T-helper 2 cell treated with Interferon-gamma antibody and Interleukin-4, amounts not matched to agents 100 ng/mL and 5 ng/mL, for 36 hours (primary cell): ENCODE results near the gene C1orf216. TPM values are rescaled to one million over a fixed set of nuclear protein-coding genes. Genes with fewer than 3 reads are reported as not detected.

Experiments
- intact Hi-C: fragments of 100-400 bp; cut with micrococcal nuclease; formaldehyde crosslinking; loops from one replicate; pipeline ENCODE4 v1.15.1; 2023
- total RNA-seq: library from RNA; stranded (reverse); gene quantifications from 2 replicates; pipeline ENCODE4 v1.2.3, GENCODE V29; 2022

C1orf216 gene, protein sequence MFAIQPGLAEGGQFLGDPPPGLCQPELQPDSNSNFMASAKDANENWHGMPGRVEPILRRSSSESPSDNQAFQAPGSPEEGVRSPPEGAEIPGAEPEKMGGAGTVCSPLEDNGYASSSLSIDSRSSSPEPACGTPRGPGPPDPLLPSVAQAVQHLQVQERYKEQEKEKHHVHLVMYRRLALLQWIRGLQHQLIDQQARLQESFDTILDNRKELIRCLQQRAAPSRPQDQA
- 15.8 and 16.5 TPM in 2 replicates for total RNA-seq

DNA sequence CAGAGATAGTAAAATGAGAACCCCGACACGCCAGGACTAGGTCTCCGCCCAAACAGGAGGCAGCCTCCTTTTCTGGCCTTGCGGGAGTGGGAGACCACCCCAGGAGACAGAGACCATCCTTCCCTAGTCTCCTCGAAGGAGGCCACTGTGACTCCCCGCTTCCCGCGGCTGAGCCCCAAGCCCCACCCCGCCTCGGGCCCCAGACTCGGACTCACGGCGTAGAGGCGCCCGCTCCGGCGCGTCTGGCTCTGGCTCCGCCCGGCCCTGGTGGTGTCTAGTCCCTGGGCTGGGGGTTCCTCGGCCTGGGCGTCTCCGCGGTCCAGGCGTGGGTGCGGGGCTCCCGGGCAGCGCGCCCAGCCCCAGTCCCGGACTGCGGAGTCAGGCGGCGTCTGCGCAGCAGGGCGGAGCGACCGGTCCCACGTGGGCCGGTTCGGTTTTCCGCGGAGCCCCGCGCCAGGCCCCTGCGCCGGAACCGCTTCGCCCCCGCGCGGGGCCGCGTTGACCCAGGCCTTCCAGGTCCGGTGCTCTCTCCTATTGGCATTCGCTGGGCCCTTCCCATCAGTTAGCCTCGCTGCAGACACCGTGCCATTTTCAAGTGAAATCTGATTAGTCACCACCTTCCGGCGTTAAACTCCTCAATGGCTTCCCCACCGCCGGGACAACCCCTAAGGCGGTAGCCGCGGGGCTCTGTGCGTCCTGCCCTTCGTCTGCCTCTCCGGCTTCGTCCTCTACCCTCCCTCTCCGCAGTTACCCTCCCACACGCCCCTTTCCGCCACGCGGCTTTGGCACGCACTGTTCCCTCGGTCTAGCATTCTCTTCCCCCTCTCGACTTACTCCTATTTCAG, at the start of gene C1orf216:
Gene C1orf216, minus strand, starts transcription at position 393 of the 845 bp plus-strand sequence. CDS start 2,563 bp downstream, outside the sequence.
- intact Hi-C loops, result loop anchor here (2.0 to 10.0 kb wide), 2 partner anchors 52 to 264 kb away; no protein-coding TSS in a partner anchor

DNA sequence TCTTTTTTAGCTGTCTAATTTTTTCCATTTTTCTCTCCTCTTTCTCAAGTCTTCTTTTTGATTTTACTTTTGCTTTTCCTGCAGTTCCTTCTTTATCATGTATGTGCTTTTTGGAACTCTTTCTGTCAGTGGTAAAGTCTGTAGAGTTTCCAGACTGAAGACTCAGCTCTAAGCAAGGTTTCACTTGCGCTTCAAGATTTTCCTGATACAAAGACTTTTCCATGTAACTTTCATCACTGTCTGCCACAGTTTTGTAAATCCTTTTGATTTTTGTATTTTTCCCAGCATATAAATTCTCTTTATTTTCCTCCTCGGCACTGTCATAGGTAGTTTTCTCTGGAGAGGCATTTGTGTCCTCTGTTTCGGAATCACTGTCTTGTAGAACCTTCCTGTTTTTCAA, 45.6 kb upstream of the C1orf216 start:
- intact Hi-C loops, result no loop called here

DNA sequence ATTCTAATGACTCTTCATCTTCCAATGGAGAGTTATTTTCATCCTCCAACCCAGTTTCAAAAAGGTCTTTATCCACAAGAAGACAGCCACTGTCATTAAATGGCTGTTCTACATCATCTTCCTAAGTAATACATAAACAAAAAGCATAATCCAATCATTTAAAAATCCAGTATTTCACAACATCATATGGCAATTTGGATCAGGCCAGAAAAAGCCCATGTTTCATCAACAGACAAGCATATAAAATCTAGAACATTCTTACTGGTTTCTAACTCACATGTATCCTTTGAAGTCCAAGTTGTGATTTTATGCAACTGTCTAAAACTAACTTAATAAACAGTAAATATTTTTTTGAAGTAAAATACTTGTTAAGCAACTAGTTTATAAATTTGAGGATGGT, 44.5 kb upstream of the C1orf216 start:
- intact Hi-C loops, result no loop called here

- intact Hi-C loops, result no loop called here
Measured at GRCh38 chr1:35762141-35762540, 43.5 kb upstream of the C1orf216 start.

DNA sequence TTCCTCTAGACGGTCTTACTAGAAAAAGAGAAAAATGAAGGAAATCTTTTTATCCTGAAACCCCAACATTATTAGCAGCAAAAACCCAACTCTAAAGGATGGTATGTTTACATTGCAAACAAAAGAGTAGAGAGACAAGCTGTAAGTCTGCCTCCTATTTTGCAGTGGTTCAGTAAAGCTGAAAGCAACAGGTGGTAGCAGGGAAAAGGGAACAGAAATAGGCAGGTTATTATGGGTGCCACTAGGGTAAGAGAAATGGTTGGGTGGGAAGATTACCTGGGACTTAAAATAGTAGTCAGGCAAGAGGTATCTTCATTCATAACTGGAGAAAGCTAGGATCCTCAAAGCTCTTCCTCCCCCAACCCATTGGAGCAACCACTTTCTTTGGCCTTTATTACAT, 37.4 kb upstream of the C1orf216 start:
- intact Hi-C loops, result no loop called here

DNA sequence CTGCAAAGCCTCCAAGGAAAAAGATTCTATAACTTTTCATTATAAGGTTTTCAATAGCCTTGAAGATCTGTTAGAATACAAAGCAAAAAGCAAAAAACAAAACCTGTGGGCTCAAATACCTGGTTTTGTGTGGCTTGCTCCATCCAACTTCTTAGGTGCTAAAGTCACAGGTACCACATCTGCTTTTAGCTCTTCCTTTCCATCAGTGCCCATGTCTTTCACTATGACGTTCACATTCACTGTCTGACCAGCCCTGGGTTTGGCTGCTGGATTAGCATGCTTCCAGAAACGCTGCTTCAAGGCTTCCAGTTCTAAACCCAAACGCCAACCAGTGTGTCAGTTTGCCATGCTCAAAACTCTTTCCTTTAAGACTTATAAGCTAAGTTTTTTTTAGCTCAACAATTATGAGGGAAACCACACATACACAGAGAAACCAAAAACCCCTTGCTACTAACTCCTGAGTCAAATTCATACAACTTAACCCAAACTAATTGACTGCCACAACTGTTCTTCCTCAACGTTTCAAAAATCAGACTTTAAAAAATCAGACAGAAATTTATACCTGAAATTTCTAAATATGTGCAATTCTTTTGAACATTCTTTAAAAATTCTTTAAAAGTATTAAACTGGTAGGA, 35.1 kb upstream of the C1orf216 start:
- intact Hi-C loops, result no loop called here

- intact Hi-C loops, result no loop called here
Measured at GRCh38 chr1:35748326-35748725, 29.6 kb upstream of the C1orf216 start.

- intact Hi-C loops, result no loop called here
Measured at GRCh38 chr1:35745124-35745730, 26.5 kb upstream of the C1orf216 start.

GRCh38 chr1:35737120-35737519, 18.4 kb upstream of the C1orf216 start:
- intact Hi-C loops, result no loop called here

DNA sequence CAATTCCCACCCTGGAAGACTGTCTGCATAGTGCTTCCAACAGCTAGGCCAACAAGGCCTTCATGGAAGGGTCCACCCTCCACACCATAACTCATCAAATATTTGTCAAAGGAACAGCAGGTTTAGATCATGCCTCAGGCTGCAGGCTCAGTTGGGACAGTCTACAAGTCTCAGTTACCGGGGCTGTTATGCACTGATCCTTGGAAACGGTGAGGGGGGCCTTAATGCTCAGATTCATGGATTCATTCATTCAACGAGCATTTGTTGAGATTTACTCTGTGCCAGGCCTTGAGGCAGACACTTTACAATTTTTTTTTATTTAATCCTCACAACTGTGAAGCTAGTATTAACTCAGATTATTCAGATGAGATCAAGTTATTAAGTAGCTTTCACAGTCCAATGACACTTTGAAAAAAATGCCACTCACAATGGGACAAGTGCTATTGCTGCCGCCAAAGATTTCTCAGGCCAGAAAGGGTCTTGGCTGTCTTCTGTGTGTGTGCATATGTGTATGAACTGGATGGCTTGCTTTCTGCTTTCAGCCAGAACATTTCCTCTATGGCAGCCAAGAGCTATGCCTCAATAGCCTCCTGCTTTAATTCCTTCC, 8.9 kb upstream of the C1orf216 start:
- intact Hi-C loops, result loop anchor here (1.0 kb wide), 1 partner anchor 158 kb away; no protein-coding TSS in a partner anchor

GRCh38 chr1:35726450-35727433, 8.1 kb upstream of the C1orf216 start:
- intact Hi-C loops, result loop anchor here (1.0 kb wide), 2 partner anchors 48 to 157 kb away; no protein-coding TSS in a partner anchor

DNA sequence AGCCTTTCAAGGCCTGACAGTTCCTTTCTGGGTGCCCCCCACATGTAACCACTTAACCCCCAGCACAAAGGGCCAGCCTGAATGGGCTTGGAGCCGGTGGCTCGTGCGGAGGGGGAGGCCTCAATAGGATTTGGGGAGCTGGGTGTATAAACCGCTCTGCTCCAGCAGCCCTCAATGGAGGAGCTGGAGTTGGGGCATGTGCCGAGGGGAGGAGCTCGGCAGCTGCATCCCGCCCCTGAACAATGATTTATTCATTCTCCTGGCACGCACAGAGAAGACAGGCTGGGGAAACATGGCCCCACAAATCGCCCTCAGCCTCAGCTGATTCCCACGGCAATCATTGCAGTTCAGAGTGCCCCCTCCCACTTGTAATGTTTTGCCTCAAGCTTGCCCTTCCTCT, 6.9 kb upstream of the C1orf216 start:
- intact Hi-C loops, result no loop called here

GRCh38 chr1:35717911-35718476, 690 bp downstream of the C1orf216 start:
- intact Hi-C loops, result loop anchor here (2.0 to 10.0 kb wide), 2 partner anchors 53 to 263 kb away; no protein-coding TSS in a partner anchor

- intact Hi-C loops, result loop anchor here (1.0 to 10.0 kb wide), 3 partner anchors 74 to 261 kb away; partner anchors contain the start of gene PSMB2
Measured at GRCh38 chr1:35715568-35716002, 3.1 kb downstream of the C1orf216 start.

DNA sequence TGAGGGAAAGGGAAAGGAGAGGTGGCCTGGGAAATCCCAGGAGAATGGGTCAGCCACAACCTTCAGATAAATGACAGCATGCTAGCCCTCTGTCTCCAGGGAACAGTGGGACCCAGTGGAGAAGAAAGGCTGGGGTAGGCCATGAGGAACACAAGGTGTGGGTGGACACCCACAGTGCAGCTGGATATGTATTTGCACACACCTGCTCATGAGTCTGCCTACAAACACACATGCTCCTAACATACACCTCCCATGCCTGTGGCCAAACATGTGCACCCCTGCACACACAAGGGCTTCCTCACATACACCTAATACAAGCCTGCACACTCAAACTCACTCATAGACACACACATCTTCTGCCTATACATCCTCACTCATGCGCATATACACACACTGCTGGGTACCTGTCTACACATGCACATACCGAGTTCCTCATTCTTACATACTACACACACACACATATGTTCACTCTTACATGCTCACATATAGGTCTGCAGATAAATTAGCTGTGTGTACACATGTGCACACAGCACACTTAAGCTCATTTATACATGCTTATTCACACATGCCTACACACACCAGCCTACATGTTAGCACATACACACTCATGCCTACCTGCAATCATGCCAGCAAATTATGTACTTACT, 3.6 kb downstream of the C1orf216 start:
- intact Hi-C loops, result loop anchor here (1.0 to 10.0 kb wide), 3 partner anchors 74 to 260 kb away; partner anchors contain the start of gene PSMB2

DNA sequence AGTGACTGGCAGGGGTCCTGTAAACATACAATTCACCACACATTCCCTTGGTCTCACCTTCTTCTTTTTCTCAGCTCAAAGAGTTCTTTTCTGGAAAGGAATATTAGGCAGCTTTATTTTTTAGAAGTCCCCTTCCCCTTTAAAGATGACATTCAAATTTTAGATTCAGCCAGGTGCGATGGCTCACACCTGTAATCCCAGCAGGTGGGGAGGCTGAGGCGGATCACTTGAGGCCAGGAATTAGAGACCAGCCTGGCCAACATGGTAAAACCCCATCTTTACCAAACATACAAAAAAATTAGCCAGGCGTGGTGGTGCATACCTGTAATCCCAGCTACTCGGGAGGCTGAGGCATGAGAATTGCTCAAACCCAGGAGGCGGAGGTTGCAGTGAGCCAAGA, 7.6 kb downstream of the C1orf216 start:
- intact Hi-C loops, result loop anchor here (10.0 kb wide), 1 partner anchor 256 kb away; no protein-coding TSS in a partner anchor

- intact Hi-C loops, result no loop called here
Measured at GRCh38 chr1:35708952-35709351, 9.7 kb downstream of the C1orf216 start.

DNA sequence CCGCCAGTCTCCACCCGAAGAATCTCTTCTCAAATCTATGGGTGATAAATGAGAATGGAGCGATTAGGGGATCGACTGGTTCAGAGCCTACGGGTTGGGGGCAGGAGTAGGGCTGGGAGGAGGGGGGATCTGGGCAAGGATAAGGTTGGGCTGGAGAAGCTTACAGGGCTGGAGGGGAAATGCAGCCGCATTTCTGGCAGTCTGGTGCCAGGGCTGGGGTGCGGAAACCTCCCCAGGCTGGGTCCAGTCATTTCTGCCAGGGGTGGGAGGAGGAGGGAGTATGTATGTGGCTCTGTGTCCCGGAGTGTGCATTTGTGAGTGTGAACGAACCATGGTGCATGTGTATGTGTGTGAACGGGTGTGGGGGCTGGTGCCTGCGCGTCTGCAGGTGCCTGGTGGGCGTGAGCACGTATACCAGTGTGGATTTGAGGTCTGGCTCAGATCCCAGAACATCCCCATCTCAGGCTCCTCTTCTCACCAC, 10.2 kb downstream of the C1orf216 start:
- intact Hi-C loops, result no loop called here
